Loucy (cell line): ENCODE measurements around the gene CNPY1.

Experiments used
- CTCF ChIP-seq: fragments of 200-600 bp; sonication (generic); conservative IDR thresholded peaks from 2 replicates; pipeline ENCODE4 v1.5.1; 2014; ENCODE audit warnings: mild to moderate bottlenecking, antibody characterized with exemption, low read length
- EZH2phosphoT487 ChIP-seq: fragments of 200-600 bp; IDR thresholded peaks from 2 replicates; pipeline ENCODE4 v1.6.1; 2018; ENCODE audit warnings: antibody characterized with exemption, mild to moderate bottlenecking, moderate library complexity, borderline replicate concordance

- TF ChIP-seq CTCF (no peak), EZH2phosphoT487 (no peak)
Measured at GRCh38 chr7:155566011-155566836, 19.9 kb upstream of the CNPY1 start.
